ENCODE data around the gene PIGK.
"Not testable (repeated sequence)": the region's sequence is repeated elsewhere in the genome, so short reads cannot be mapped to it uniquely, and the experiment has no call there.

Gene PIGK

DNA sequence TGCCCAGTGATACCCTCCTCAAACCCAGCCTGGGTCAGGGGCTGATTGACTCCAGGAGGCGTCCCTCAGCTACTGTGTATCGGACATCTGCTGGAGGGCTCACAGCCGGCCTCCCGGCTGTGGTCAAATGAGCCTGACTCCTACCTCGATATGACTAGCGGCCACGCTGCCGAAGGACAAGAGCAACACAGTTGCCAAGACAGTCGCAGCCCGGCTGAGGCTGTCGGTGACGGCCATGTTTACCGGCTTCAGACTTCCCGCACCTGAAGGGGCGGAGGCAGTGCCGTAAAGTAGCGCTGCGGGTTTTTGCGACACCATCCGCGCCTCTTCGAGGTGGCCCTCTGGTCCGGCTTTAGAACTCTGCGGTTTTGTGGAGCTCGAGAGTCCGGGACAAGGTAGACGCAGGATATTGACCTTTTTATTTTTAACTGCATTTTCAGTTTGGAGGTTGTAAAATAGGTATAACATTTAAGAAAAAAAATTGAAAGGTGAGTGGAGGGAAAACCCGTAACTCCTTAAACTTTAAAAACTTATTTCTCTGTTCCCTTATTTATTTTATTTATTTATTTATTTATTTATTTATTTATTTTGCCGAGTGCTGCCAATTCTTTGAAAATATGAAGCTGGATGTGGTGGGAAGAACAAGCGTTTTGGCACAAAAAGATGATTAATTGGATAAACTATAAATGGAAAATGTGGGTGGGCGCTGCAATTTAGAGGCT, at the start of gene PIGK:
TSS of gene PIGK (minus strand) at position 265 of the 722 bp plus-strand sequence. CDS start at position 237, 28 bp downstream.
- in situ Hi-C loops (cut with MboI; ENCODE audit: low sequenced_read_pairs) = no loop called here

- in situ Hi-C loops (cut with MboI; ENCODE audit: low sequenced_read_pairs) = no loop called here
Observed at GRCh38 chr1:77267035-77267434, 47.8 kb upstream of the PIGK start.

GRCh38 chr1:77265180-77265579, 46.0 kb upstream of the PIGK start:
- in situ Hi-C loops (cut with MboI; ENCODE audit: low sequenced_read_pairs) = no loop called here

DNA sequence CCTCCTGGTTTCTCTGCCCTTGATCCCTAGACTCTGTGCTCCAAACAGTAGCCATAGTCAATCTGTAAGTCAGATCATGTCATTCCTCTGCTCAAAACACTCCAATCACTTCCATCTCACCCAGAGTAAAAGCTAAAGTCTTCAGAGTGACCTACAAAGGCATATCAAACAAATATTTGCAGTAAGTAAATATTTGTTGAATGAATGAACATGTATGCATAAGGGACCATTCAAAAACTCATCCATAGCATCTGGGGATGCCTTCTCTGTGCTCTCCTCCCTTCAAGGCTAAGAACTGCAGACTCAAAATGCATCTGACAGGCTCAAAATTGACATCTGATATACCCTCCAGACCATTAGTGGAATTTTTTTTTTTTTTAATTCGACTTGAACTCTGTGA, 44.5 kb upstream of the PIGK start:
- in situ Hi-C loops (cut with MboI; ENCODE audit: low sequenced_read_pairs) = no loop called here

DNA sequence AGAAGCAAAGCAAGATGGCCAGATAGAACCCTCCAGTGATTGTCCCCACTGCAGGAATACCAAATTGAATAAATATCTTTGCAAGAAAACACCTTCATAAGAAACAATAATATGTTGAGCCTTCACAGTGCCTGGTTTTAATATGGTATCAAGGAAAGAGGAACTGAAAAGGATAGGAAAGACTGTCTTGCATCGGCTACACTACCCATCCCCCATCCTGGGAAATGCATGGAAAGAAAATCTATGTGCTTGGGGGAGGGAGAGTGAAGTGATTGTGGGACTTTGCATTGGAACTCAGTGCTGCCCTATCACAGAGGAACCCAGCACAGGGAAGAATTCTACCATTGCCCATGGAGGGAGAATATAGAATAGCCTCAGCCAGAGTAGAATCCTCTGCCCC, 34.0 kb upstream of the PIGK start:
- in situ Hi-C loops (cut with MboI; ENCODE audit: low sequenced_read_pairs) = no loop called here

GRCh38 chr1:77250126-77250525, 30.9 kb upstream of the PIGK start:
- in situ Hi-C loops (cut with MboI; ENCODE audit: low sequenced_read_pairs) = no loop called here

DNA sequence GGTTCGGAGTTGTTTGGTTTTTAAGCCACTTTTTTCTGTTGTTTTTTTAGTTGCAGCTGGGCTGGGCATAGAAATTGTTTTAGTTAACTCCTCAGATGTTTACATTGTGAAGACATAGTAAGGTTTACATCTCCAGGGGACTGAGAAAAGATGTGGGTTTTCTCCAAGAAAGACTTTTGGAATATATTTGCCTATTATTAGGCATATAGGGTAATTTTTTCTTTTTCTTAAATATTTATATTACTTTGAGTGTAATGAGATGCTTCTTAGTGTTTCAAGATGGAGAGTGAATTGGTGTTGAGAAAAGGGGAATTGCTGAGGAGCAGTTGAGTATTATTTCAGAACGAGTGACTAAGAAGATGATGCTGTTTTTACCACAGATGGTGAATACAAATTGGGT, 26.6 kb upstream of the PIGK start:
- in situ Hi-C loops (cut with MboI; ENCODE audit: low sequenced_read_pairs) = no loop called here

DNA sequence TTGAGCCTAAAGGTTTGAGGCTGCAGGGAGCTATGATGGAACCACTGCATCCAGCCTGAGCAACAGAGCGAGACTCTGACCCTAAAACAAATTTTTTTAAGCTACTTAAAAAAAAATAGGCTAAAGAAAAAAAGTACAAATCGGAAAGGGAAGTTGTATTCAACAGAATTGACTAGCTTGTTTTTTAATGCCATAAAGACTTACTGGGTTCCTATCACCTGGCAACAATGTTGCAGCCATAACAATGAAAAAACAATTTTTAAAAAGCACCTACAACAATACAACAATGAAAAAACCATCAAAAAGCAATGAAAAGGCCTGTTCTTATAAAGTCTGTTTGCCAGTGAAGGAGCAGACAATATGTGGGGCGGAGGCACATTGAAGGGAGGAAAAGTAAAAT, 20.1 kb upstream of the PIGK start:
- in situ Hi-C loops (cut with MboI; ENCODE audit: low sequenced_read_pairs) = no loop called here

DNA sequence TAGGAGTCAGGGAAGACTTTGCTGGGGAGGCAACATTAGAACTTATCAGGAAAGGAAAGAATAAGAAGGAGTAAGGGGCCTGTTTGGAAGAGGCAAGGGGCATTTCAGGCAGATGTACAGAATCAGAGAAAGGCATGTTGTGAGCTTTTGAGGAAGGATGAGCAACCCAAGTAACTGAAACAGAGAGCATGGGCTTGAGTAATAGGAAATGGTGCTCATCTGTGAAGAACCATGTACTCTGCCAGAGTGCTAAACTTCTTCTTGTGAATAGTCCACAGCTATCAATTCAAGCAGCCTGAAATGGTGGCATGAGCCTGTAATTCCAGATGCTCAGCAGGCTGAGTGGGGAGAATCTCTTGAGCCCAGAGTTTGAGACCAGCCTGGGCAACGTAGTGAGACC, 19.2 kb upstream of the PIGK start:
- in situ Hi-C loops (cut with MboI; ENCODE audit: low sequenced_read_pairs) = no loop called here

GRCh38 chr1:77234943-77235342, 15.7 kb upstream of the PIGK start:
- in situ Hi-C loops (cut with MboI; ENCODE audit: low sequenced_read_pairs) = no loop called here

DNA sequence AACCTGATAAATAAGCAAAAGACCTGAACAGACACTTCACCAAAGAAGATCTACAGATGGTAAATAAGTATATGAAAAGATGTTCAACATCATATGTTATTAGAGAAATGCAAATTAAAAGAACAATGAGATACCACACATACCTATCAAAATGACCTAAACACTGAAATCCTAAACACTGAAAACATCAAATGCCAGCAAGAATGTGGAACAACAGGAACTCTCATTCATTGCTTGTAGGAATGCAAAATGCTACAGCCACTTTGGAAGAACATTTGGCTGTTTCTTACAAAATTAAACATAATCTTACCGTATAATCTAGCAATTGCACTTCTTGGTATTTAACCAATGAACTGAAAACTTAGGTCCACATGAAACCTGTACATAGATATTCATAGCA, 14.9 kb upstream of the PIGK start:
- in situ Hi-C loops (cut with MboI; ENCODE audit: low sequenced_read_pairs) = no loop called here

GRCh38 chr1:77232829-77233228, 13.6 kb upstream of the PIGK start:
- in situ Hi-C loops (cut with MboI; ENCODE audit: low sequenced_read_pairs) = no loop called here

GRCh38 chr1:77230051-77230450, 10.8 kb upstream of the PIGK start:
- in situ Hi-C loops (cut with MboI; ENCODE audit: low sequenced_read_pairs) = no loop called here

DNA sequence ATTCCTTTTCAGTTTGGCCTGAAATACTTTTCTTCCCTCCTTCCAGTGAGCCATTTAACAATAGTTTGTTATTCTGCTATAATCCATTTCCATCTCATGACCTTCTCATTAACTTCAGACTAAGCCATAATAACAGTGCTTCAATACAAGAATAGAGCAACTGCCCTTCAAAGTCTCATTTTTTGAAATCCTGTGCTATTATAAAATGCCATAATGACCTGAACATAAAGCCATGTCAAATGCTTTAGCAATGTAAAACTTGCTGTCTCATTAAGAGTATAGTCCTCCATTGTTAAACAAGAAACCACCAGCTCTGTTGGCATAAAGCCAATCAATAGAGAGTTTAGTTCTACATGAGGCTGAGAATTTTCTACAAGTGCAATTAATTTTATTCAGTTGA, 9.6 kb upstream of the PIGK start:
- in situ Hi-C loops (cut with MboI; ENCODE audit: low sequenced_read_pairs) = no loop called here

GRCh38 chr1:77227381-77227780, 8.2 kb upstream of the PIGK start:
- in situ Hi-C loops (cut with MboI; ENCODE audit: low sequenced_read_pairs) = no loop called here

- in situ Hi-C loops (cut with MboI; ENCODE audit: low sequenced_read_pairs) = no loop called here
Observed at GRCh38 chr1:77222496-77222895, 3.3 kb upstream of the PIGK start.

- in situ Hi-C loops (cut with MboI; ENCODE audit: low sequenced_read_pairs) = no loop called here
Observed at GRCh38 chr1:77220687-77221463, 1.6 kb upstream of the PIGK start.

- in situ Hi-C loops (cut with MboI; ENCODE audit: low sequenced_read_pairs) = no loop called here
Observed at GRCh38 chr1:77218477-77219165, 609 bp downstream of the PIGK start.

- in situ Hi-C loops (cut with MboI; ENCODE audit: low sequenced_read_pairs) = not testable (repeated sequence)
Observed at GRCh38 chr1:77204043-77204442, 15.2 kb downstream of the PIGK start.

DNA sequence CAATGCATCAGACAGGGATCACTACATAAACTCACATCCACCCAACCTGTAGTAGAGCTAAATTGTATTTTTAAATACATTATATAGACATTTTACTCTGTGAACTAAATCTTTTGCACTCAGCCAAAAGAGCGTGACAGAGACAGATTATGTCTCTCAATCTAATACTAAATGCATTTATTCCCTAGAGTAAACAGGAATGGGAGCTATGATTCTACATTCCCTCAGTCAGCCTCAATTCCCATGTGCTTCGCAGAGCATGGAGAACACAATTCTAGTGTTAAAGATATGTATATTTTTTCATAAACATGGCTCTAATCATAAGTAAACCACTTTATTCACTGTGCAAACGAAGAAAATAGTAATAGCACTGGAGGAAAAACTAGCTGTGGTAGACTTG, 16.5 kb downstream of the PIGK start:
- in situ Hi-C loops (cut with MboI; ENCODE audit: low sequenced_read_pairs) = no loop called here

- in situ Hi-C loops (cut with MboI; ENCODE audit: low sequenced_read_pairs) = no loop called here
Observed at GRCh38 chr1:77200806-77201205, 18.4 kb downstream of the PIGK start.

DNA sequence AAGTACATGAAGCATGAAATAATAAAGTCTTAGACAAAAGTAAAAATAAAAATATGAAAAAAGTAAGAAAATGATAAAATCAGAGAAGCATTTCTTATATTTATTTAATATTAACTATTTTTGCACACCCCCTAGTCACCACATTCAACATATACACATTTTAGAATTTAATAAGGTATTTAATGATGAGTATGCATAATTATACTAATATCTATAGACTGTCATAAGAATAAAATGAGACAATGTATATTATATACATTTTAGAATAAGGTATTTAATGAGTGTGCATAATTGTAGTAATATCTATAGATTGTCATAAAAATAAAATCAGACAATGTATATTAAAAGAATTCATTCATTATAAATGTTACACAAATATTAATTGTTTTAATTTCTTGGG, 18.9 kb downstream of the PIGK start:
- in situ Hi-C loops (cut with MboI; ENCODE audit: low sequenced_read_pairs) = no loop called here
